ENCODE results near the gene MXD4. TPM values are rescaled to one million over a fixed set of nuclear protein-coding genes. Genes with fewer than 3 reads are reported as not detected.

MXD4 gene
- total and polyA plus RNA-seq, 9 of the 15 experiments (the other 6 are each of a cell fraction or from before 2014, with no cell fraction given) = 0.06 to 13.5 (median 5.9) TPM

GRCh38 chr4:2241410-2242353 lies 20.2 kb downstream of the MXD4 start, which contains the start of the genes HAUS3 and POLN (continued):
- TF ChIP-seq SAP30 (IDR thresholded peaks at IDR 0.05; ENCODE audit: borderline replicate concordance, insufficient read depth, low read depth, low read length, poor library complexity, severe bottlenecking) = peak; percentile 97
- peak; percentile 70 for TF ChIP-seq HNRNPLL (IDR thresholded peaks at IDR 0.05; ENCODE audit: low read depth, low read length, poor library complexity, severe bottlenecking)
- TF ChIP-seq ZNF507 (tag; conservative IDR thresholded peaks at IDR 0.05) = no peak
- TF ChIP-seq RBM14 (IDR thresholded peaks at IDR 0.05; ENCODE audit: borderline replicate concordance, insufficient read depth, low read depth, low read length) = 0 out of 2 replicates have a peak, but pooled peaks have one; percentile 65
- peak; percentile 66; the same call in 1 of the 2 replicates for TF ChIP-seq NCOA6 (IDR thresholded peaks at IDR 0.05)
- TF ChIP-seq ZNF280B (CRISPR knock-in tag; IDR thresholded peaks at IDR 0.05) = no peak
- 0 out of 2 replicates have a peak, but pooled peaks have one; percentile 9 for TF ChIP-seq ETV1 (tag; conservative IDR thresholded peaks at IDR 0.05; ENCODE audit: low read depth)
- TF ChIP-seq NBN (IDR thresholded peaks at IDR 0.05; ENCODE audit: low read depth) = no peak
- TF ChIP-seq ID3 (CRISPR knock-in tag; IDR thresholded peaks at IDR 0.05) = no peak
- 0 out of 2 replicates have a peak, but pooled peaks have one; percentile 52 for TF ChIP-seq ID3 (tag; IDR thresholded peaks at IDR 0.05)
- peak in 1 of 2 experiments; percentile 79 for TF ChIP-seq MAZ (CRISPR knock-in tag; conservative IDR thresholded peaks at IDR 0.05 in 1 of 2, IDR thresholded peaks at IDR 0.05 in 1 of 2)
- TF ChIP-seq NFIC (IDR thresholded peaks at IDR 0.05) = peak; percentile 59; the same call in 1 of the 2 replicates
- TF ChIP-seq ERF (CRISPR knock-in tag; IDR thresholded peaks at IDR 0.05) = peak; percentile 80; the same call in 1 of the 2 replicates
- TF ChIP-seq VEZF1 (CRISPR knock-in tag; IDR thresholded peaks at IDR 0.05) = peak; percentile 69
- TF ChIP-seq FIP1L1 (IDR thresholded peaks at IDR 0.05; ENCODE audit: low read depth, low read length, poor library complexity, severe bottlenecking) = peak; percentile 88
- TF ChIP-seq TSHZ1 (CRISPR knock-in tag; IDR thresholded peaks at IDR 0.05) = no peak
- TF ChIP-seq SETDB1 (IDR thresholded peaks at IDR 0.05; ENCODE audit: low read length) = peak; percentile 81
- 0 out of 2 replicates have a peak, but pooled peaks have one; percentile 24 for TF ChIP-seq CEBPG (CRISPR knock-in tag; IDR thresholded peaks at IDR 0.05)
- TF ChIP-seq CEBPG (tag; conservative IDR thresholded peaks at IDR 0.05 in 1 of 2, IDR thresholded peaks at IDR 0.05 in 1 of 2) = no peak

Measured in K562 (cell line).